ENCODE measurements around the gene ZNF300. TPM values are rescaled to one million over a fixed set of nuclear protein-coding genes. Genes with fewer than 3 reads are reported as not detected.

The ZNF300 gene
- total RNA-seq, 1 donor from 2014 or later, result 4.0 TPM

DNA sequence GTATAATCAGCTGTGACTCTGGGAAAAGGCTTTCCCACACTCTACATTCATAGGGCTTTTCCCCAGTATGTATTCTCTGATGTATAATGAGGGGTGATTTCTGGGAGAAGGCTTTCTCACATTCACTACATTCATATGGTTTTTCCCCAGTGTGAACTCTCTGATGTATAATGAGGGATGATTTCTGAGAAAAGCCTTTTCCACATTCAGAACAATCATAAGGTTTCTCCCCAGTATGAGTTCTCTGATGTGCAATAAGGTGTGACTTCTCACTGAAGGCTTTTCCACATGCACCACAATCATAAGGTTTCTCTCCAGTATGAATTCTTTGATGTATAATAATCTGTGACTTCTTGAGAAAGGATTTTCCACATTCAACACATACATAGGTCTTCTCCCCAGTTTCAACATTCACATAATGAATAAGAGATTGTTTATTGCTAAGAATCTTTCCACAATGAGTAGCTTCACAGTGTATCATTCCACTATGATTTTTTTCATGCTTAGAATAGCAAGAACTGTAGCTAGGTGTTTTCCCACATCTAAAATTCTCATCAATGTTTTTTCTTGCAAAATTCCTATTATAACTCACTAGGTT, 26.7 kb upstream of the ZNF300 start:
- TF ChIP-seq CTCF (IDR thresholded peaks at IDR 0.05), result no peak
- peaks cover 6% of the 10 kb centered on the region for H3K36me3 Mint-ChIP-seq (ENCODE audit: low read depth)
- no peaks in the 10 kb centered on the region for H3K4me1 Mint-ChIP-seq (ENCODE audit: low read depth)
- peaks cover 82% of the 10 kb centered on the region for H3K9me3 Mint-ChIP-seq (ENCODE audit: low read depth)
- no peak for DNase-seq (ENCODE audit: low spot score)
- H3K27me3 Mint-ChIP-seq (ENCODE audit: low read depth), result no peaks in the 10 kb centered on the region
- H3K27ac Mint-ChIP-seq (ENCODE audit: unreplicated experiment), result no peak overlapping the region
- no peak overlapping the region for H3K4me3 Mint-ChIP-seq (ENCODE audit: unreplicated experiment)

DNA sequence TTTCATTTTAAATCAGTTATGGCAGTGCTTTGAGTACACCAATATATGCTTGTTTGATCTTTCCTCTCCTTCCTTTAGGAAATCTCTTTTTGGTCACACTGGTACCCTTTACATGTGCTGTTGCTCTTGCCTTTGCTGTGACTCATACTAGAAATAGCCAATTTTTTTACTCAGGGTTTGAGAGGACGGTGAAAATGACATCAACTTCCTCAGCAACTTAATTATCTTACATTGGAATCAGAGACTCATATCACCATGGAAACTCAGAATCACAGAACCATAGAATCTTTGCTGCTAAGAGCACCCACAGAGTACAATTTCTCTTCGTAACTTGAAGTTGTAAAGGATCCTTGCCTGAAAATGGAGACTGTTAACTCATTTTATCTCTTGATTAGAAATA, 13.8 kb upstream of the ZNF300 start:
- Mint-ChIP-seq H3K9me3 (ENCODE audit: low read depth) (peaks cover 71% of the 10 kb centered on the region), H3K27ac (ENCODE audit: unreplicated experiment) (no peak overlapping the region), H3K27me3 (ENCODE audit: low read depth) (no peaks in the 10 kb centered on the region), H3K36me3 (ENCODE audit: low read depth) (peaks cover 3% of the 10 kb centered on the region), H3K4me3 (ENCODE audit: unreplicated experiment) (no peak overlapping the region), H3K4me1 (ENCODE audit: low read depth) (no peaks in the 10 kb centered on the region)
- no peak for DNase-seq (ENCODE audit: low spot score)
- TF ChIP-seq CTCF (IDR thresholded peaks at IDR 0.05), result no peak

DNA sequence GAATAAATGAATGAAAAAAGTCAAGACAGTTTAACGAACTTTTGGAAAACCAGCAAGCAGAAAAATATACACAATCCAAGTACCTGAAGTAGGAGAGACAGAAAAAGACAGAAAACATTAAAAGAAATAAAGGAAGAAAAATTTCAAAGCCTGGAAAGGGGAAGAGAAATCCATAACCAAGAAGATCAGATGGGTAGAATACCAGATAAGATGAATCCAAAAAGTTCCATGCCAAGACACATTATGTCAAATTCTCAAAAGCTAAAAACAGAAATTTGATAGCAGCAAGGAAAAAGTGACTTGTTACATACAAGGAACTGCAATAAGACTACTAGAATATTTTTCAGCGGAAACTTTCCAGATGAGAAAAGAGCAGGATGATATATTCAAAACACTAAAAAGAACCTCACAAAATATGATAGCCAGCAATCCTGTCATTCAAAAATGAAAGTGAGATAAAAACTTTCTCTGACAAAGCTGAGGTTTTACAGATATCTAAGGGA, 7.6 kb upstream of the ZNF300 start:
- H3K27ac Mint-ChIP-seq (ENCODE audit: unreplicated experiment), result no peak overlapping the region

GRCh38 chr5:150905312-150905683, 518 bp upstream of the ZNF300 start:
- Mint-ChIP-seq H3K36me3 (ENCODE audit: low read depth) (peaks cover 31% of the 10 kb centered on the region), H3K4me3 (ENCODE audit: unreplicated experiment) (peak overlapping the region; percentile 95), H3K27ac (ENCODE audit: unreplicated experiment) (peak overlapping the region; percentile 98), H3K4me1 (ENCODE audit: low read depth) (peaks cover 13% of the 10 kb centered on the region), H3K9me3 (ENCODE audit: low read depth) (peaks cover 60% of the 10 kb centered on the region), H3K27me3 (ENCODE audit: low read depth) (no peaks in the 10 kb centered on the region)
- TF ChIP-seq CTCF (IDR thresholded peaks at IDR 0.05), result no peak
- no peak for DNase-seq (ENCODE audit: low spot score)

More for the DNA sequence above, 7.6 kb upstream of the ZNF300 start:
- no peak for TF ChIP-seq CTCF (IDR thresholded peaks at IDR 0.05)
- H3K4me3 Mint-ChIP-seq (ENCODE audit: unreplicated experiment), result no peak overlapping the region
- peaks cover 62% of the 10 kb centered on the region for H3K9me3 Mint-ChIP-seq (ENCODE audit: low read depth)
- H3K4me1 Mint-ChIP-seq (ENCODE audit: low read depth), result no peaks in the 10 kb centered on the region
- peaks cover 3% of the 10 kb centered on the region for H3K36me3 Mint-ChIP-seq (ENCODE audit: low read depth)
- no peak for DNase-seq (ENCODE audit: low spot score)
- no peaks in the 10 kb centered on the region for H3K27me3 Mint-ChIP-seq (ENCODE audit: low read depth)

GRCh38 chr5:150901446-150901845, 3.3 kb downstream of the ZNF300 start:
- Mint-ChIP-seq H3K27ac (ENCODE audit: unreplicated experiment) (no peak overlapping the region), H3K36me3 (ENCODE audit: low read depth) (peaks cover 62% of the 10 kb centered on the region)
- no peak for TF ChIP-seq CTCF (IDR thresholded peaks at IDR 0.05)

More at GRCh38 chr5:150901446-150901845, 3.3 kb downstream of the ZNF300 start:
- Mint-ChIP-seq H3K9me3 (ENCODE audit: low read depth) (peaks cover 77% of the 10 kb centered on the region), H3K4me1 (ENCODE audit: low read depth) (peaks cover 13% of the 10 kb centered on the region), H3K4me3 (ENCODE audit: unreplicated experiment) (no peak overlapping the region), H3K27me3 (ENCODE audit: low read depth) (no peaks in the 10 kb centered on the region)
- DNase-seq (ENCODE audit: low spot score), result no peak

Measured in chondrocyte (in vitro differentiated cells).